ENCODE data around the gene PASK.

Gene PASK

DNA sequence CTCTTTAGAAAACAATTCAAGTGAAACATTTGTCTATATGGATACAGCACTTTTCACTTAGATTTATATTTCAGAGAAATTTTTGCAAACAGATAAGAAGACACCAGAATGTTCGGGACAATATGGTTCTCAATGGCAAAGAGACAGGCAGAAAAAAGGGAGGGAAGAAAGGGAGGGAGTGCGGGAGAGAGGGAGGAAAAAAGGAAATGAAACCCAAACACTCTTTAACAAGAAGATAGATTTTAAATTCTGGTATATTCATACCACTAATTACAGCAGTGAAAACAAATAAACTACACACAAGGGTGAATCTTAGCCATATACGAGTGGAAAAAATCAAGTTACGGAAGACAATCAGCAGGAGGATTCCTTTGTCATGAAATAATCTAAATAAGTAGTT lies 3.0 kb downstream of the PASK start:
- no peak for DNase-seq

DNA sequence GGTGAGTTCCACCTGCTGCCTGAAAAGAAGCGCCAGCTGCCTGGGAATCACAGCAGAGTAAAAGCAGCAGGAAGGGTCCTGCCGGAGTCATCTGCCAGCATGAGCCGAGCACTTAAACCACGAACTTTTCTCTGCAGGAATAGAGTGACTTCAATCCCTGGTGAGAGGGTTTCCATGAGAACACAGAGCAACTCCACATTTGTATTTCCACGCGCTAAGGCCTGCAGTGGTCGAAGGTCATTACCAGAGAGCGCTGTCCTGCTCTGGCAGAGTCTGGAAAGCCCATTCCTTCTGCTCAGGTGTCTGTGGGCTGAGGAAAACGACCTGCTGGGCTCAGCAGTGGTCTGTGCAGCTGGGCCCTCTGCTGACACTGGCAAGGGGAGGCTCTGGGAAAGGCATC lies 6.7 kb downstream of the PASK start:
- no peak for DNase-seq

- DNase-seq = no peak
Observed at GRCh38 chr2:241142063-241142462, 7.2 kb downstream of the PASK start.

DNA sequence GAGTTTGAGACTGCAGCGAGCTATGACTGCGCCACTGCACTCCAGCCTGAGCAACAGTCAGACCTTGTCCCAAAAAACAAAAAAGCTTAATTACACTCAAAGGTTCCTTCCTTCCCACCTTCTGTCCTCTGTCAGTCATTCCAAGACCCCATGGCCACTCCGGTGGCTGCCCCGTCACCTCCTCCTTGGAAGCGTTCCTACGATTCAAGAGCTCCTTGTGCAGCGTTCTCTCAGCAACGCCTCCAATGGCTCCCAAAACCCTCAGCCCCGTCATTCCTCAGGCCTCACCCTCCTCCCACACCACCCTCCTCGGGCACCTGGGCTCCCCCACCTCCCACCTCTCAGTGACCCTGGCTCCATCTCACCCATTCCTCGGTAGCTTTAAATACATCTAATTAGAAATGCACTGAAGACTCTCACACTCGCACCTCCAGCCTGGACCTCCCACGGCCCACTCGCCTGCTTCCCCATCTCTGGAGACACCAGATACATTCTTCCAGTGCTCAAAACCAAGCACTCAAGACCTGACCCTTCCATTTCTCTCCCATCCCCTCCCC lies 8.0 kb downstream of the PASK start:
- DNase-seq = no peak

DNA sequence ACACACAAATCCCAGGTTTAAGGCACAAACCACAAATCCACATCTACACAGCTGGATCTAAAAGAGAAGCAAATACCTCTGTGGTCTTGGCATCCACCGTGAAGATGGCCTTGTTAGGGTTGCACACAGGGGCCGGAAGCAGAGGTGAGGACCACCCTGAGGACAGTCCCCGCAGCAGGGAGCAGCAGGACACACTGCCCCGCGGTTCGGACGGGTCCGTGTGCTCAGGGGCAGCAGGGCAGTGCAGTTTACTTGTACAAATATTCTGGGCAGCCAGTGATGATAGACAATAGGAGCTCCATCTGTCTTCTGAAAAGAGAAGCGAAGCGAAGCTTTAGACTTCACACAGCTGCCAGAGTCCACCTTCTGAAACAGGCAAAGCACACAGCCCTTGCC lies 8.8 kb downstream of the PASK start:
- DNase-seq = no peak

DNA sequence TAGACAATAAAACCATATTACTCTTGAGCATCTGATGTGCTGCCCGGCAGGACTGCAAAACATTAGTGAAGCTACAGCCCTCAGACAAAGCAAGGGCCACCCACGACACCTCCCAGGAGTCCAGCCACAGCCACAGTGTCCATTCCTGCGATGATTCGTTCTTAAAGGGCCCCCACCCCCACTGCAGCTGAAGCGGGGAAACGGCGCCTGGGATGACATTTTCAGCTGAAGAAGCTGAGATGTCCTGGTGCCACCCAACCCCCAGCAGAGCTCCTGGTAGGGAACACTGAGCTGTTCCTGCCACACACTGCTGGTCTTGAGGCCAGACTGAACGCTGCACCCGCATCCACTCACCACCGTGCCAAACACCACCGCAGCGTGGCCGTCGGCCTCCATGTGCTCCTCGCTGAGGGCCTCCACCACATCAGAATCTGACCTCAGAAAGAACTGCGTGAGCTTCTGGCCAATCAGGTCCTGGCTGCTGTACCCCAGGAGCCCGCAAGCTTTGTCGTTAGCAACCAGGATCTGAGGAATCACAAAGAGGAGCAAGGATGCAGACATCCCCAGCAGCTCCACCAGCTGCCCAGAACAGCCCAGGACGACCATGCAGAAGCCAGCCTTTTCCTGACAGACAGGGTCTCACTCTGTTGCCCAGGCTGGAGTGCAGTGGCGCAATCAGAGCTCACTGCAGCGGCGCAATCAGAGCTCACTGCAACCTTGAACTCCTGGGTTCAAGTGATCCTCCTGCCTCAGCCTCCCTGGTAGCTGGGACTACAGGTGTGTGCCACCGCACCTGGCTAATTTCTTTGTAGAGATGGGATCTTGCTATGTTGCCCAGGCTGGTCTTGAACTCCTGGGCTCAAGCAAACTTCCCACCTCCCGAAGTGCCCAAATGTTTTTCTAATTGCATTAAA lies 9.5 kb downstream of the PASK start:
- no peak for DNase-seq

GRCh38 chr2:241138471-241138870 lies 10.8 kb downstream of the PASK start:
- no peak for DNase-seq

GRCh38 chr2:241137276-241138190 lies 11.7 kb downstream of the PASK start:
- DNase-seq = no peak

DNA sequence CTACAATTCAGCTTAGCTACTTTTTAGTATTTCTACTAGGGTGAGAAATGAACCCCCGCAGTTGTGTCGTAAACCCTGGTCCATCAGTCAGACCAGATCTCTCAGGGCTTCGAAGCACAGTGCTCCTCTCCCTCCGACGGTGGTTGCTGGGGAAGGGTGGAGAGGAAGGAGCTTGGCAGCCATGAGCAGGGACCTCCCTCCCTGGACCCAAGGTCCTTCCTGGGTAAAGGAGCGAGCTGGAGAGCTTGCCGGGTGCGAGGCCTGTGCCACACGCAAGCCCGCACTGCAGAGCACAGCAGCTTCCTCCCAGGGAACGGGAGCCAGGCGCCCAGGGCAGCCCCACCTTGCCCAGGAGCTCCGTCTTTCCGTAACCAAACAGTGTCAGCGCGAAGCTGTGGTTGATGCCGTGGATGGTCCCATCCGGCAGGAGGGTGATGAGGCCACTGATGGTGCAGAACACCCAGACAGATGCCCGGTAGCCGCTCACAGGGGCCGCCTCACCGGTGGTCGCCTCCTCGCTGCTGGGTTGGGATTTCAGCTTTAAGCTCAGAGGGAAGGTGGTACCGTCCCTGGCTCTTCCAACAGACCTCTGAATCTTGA lies 12.5 kb downstream of the PASK start:
- no peak for DNase-seq

DNA sequence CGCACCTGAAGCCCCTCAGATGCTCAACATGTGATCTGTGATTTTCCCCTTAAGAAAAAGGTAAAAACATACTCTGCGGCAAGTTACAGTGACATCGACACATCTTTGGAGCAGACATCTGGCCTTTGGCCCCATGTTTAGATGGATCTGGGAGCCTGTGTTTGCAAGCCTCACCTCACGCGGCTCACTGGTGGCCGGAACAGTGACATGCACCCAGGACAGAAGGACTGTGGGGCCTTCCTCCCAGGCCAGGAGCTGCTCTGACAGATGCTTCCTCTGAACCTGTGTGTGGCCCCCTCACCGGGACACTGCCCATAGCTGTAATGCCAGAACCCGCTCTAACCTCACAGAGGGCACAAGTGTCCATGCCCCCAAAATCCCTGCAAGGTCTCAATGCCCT lies 13.1 kb downstream of the PASK start:
- no peak for DNase-seq

- no peak for DNase-seq
Observed at GRCh38 chr2:241135737-241136136, 13.5 kb downstream of the PASK start.

DNA sequence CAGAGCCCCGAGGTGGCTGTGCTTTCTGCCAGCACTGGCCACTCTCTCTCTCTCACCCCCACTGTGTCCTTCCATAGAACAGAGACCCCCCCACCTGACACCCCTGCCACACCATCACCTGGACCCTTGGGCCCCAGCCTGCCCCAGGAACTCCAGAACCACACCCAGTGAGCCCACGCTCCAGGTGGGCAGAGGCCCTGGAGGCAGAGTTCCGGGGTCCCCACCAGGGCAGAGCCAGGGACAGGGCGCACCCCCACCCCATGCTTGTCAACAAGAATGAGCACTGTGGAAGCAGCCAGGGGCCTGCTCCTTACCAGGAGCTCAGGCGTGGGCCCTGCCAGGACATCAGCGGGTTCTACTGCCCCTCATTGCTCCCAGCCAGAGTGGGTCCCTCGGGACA lies 14.6 kb downstream of the PASK start:
- no peak for DNase-seq

DNA sequence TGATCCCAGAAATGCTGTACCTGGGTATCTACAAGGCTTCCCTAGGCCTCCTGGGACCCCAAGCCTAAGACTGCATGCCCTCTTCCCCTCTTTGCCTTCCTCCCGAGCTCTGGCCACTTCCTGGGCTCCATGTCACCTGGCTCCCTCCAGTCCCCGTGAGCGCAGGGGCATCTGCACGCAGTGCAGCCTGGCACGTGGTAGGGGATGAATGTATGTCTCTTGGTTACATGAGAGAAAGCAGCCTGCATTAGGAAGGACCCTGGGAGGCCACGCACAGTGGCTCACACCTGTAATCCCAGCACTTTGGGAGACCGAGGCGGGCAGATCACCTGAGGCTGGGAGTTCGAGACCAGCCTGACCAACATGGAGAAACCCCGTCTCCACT lies 15.8 kb downstream of the PASK start:
- no peak for DNase-seq

DNA sequence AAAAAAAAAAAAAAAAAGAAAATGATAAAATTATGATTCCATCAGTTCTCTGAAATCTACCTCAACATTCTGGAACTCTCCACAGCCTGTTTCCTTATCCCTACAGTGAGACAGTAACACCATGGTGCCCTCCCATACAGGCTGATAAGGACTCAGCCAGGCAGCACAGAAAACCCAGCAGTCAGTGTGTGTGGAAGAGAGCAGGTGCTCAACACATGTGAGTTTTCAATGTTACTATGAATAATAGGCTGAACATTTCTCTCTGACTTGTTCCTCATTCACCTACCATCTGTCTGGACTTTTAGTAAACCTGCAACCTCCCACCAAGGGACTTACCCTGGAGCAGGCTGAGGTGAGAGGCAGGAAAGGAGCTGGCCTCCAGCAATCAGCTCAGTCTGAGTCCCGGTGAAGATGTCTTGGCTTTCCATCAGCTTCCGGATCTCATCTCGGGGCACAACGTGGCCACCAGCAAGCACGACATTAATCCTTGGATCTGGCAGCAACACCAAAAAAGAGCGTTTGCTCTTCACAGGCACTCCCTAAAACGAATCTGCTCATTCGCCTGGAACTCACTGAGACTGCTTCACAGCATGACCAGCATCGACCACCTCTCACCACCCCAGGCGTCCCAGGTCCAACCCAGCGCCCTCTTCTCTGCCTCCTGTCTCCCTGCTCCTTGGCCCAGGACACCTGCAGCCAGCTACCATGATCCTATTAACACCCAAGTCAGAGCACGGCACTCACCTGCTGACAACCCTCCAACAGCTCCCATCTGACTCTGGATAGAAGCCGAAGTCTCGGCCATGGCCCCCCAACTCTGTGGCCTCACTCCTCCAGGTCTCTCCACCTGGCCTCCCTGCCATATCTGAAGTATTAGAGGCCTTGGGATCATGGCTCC lies 16.5 kb downstream of the PASK start:
- DNase-seq = no peak

DNA sequence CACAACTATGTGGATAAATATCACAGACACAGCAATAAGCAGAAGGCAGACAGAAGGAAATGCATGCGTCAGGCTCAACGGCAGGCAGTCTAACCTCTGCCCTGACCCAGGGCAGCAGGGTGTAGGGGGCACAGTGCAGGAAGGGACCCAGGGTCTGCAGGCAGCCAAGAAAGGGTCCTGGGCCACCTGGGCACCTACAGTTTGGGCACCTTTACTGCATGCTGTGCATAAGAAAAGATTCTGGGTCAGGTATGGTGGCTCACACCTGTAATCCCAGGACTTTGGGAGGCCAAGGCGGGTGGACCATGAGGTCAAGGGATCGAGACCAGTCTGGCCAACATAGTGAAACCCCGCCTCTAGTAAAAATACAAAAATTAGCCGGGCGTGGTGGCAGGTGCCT lies 17.7 kb downstream of the PASK start:
- DNase-seq = no peak

DNA sequence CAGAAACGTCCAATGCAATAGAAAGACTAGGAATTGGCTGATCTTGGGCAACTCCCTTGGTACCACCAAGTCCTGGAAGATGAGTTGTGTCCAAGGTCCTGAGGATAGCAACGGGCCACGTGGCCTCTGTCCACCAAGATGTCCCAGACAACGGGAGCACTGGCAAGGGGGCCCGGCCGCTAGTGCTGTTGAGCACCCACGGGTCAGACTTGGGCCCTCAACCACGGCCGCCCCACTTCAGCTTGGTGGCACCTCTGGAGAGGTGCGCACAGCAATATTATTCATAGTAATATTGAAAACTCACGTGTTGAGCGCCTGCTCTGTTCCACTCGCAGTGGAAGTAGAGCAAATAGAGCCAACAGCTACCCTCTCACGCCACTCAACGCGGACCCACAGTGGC lies 19.0 kb downstream of the PASK start:
- DNase-seq = no peak

- DNase-seq = no peak
Observed at GRCh38 chr2:241129086-241129871, 20.0 kb downstream of the PASK start.

DNA sequence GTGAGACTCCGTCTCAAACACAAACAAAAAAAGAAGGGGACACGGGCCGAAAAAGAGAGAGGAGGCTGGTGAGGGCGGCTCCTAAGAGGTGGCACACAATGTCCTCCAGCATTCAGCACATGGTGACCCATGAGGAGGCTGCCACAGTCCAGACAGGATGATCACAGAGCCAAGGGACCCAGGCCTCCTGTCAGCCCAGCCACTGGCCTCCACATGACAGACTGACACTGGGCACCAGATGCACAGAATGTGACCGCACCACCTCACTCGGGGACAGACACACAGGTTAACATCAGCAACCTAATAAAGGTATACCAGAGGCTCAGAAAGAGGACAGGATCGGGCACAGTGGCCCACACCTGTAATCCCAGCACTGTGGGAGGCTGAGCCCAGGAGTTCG lies 21.0 kb downstream of the PASK start:
- DNase-seq = no peak

GRCh38 chr2:241126771-241127202 lies 22.5 kb downstream of the PASK start:
- DNase-seq = no peak

DNA sequence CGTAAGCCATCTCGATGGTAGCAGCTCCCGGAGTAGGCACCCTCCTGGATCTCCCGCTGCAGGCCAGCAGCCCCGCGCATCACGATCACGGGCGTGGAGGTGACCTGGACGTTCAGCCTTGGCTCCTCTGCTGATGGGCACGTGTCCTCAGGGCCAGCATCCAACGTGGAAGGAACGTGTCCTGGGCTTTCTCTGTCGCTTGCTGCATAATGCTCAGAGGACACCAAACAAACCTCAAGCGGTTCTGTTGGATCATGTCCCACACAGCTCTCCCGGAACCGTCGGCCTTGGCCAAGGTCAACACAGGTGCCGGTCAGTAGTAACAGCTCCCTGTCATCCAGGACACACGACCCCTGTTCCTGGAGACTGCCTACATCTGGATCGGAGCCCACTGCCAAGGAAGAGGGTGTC lies 23.1 kb downstream of the PASK start:
- no peak for DNase-seq

DNA sequence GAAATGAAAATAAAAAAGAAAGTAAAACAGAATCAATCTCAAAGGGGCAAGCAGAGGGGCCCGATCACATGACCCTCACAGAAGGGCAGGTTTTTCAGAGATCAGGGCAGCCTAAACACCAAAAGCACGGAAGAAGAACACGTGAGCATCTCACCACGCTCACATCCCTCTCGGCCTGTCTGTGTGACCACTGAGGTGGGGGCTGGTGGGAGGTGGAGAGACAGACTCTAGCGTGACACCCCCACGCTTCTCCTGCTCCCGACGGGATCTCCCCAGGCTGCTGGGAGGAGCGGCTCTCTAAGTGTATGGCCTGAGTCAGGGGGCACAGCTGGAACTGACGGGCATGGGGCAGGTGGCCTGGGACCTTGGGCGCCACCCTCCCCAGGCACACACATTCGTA lies 23.6 kb downstream of the PASK start:
- DNase-seq = no peak

All from cerebellar nuclear complex (tissue), 1 donor.